Thoracic aorta (tissue), 2 donors: ENCODE data around the gene CORO1C. TPM values are rescaled to one million over a fixed set of nuclear protein-coding genes. Genes with fewer than 3 reads are reported as not detected.

Experiments
- ATAC-seq: fragments of 150-250 bp; one replicate; pipeline ENCODE4 v1.8.0; 2017; ENCODE audit warnings: low read depth; ENCODE audit not compliant: insufficient number of reproducible peaks, low FRiP score
- DNase-seq: peaks from one replicate; pipeline ENCODE4 v3.0.0-alpha.2; 2020; ENCODE audit warnings: low spot score
- H3K27ac ChIP-seq, 2 donors: fragments of 200-600 bp; sonication (generic); 1 replicate in 1 of 2; 2 replicates in 1 of 2; pipeline ENCODE4 v1.5.1; 2016; ENCODE audit warnings: mild to moderate bottlenecking in 2 of 2, moderate library complexity in 2 of 2
- H3K27me3 ChIP-seq: fragments of 200-600 bp; sonication (generic); replicated peaks from 2 replicates; pipeline ENCODE4 v1.6.0; 2016; ENCODE audit warnings: mild to moderate bottlenecking; ENCODE audit not compliant: insufficient read depth
- H3K36me3 ChIP-seq: fragments of 200-600 bp; sonication (generic); one replicate; pipeline ENCODE4 v1.5.1; 2016
- H3K4me1 ChIP-seq, 2 donors: fragments of 200-600 bp; sonication (generic); 1 replicate in 1 of 2; 2 replicates in 1 of 2; pipeline versions ENCODE4 v1.5.1 to v1.6.0; 2016; ENCODE audit warnings: low read depth in 2 of 2, mild to moderate bottlenecking in 1 of 2; ENCODE audit not compliant: control insufficient read depth in 1 of 2
- H3K4me3 ChIP-seq: fragments of 200-600 bp; sonication (generic); 2 replicates; pipeline ENCODE4 v1.5.1; 2016; ENCODE audit warnings: mild to moderate bottlenecking
- H3K9me3 ChIP-seq: fragments of 200-600 bp; sonication (generic); 2 replicates; pipeline ENCODE4 v1.5.1; 2016
- CTCF ChIP-seq: fragments of 200-600 bp; sonication (generic); IDR thresholded peaks from one replicate; pipeline ENCODE4 v1.5.1; 2019; ENCODE audit warnings: antibody characterized with exemption
- total RNA-seq, 2 donors: library from RNA; depleted of rRNA; stranded (reverse); fragments of >200 nt; gene quantifications; one replicate each; pipeline versions ENCODE4 v1.1.0 to v1.2.3, GENCODE V29; 2016

CORO1C gene
- total RNA-seq, 2 donors from 2014 or later = 157 to 208 TPM

GRCh38 chr12:108638141-108638827 is 93.0 kb downstream of the CORO1C start:
- Histone ChIP-seq H3K27me3 (no peaks in the 10 kb centered on the region), H3K4me3 (peak overlapping the region; percentile 35), H3K36me3 (no peaks in the 10 kb centered on the region), H3K4me1 (peaks cover 13 to 29% of the 10 kb centered on the region in 2 donors), H3K9me3 (no peaks in the 10 kb centered on the region), H3K27ac (peak overlapping the region in 1 of 2 donors; percentile 19)
- no peak for TF ChIP-seq CTCF
- ATAC-seq (no peak), DNase-seq (no peak)

GRCh38 chr12:108637222-108637971 is 93.9 kb downstream of the CORO1C start:
- no peak for TF ChIP-seq CTCF
- peaks cover 13 to 29% of the 10 kb centered on the region in 2 donors for H3K4me1 ChIP-seq
- no peaks in the 10 kb centered on the region for H3K9me3 ChIP-seq
- H3K27ac ChIP-seq = no peak overlapping the region
- no peaks in the 10 kb centered on the region for H3K36me3 ChIP-seq
- H3K4me3 ChIP-seq = no peak overlapping the region
- DNase-seq (no peak), ATAC-seq (no peak)
- H3K27me3 ChIP-seq = no peaks in the 10 kb centered on the region

GRCh38 chr12:108635997-108636808 is 95.1 kb downstream of the CORO1C start:
- no peaks in the 10 kb centered on the region for H3K27me3 ChIP-seq
- H3K4me1 ChIP-seq = peaks cover 13 to 20% of the 10 kb centered on the region in 2 donors
- no peak overlapping the region for H3K4me3 ChIP-seq

GRCh38 chr12:108635201-108635996 is 95.9 kb downstream of the CORO1C start:
- H3K27me3 ChIP-seq = no peaks in the 10 kb centered on the region
- DNase-seq (no peak), ATAC-seq (no peak)
- TF ChIP-seq CTCF = no peak
- H3K36me3 ChIP-seq = no peaks in the 10 kb centered on the region
- no peak overlapping the region for H3K4me3 ChIP-seq
- no peaks in the 10 kb centered on the region for H3K9me3 ChIP-seq
- H3K4me1 ChIP-seq = peaks cover 13 to 20% of the 10 kb centered on the region in 2 donors
- no peak overlapping the region for H3K27ac ChIP-seq

More at GRCh38 chr12:108635997-108636808, 95.1 kb downstream of the CORO1C start:
- DNase-seq (no peak), ATAC-seq (no peak)
- no peak for TF ChIP-seq CTCF
- Histone ChIP-seq H3K36me3 (no peaks in the 10 kb centered on the region), H3K9me3 (no peaks in the 10 kb centered on the region), H3K27ac (no peak overlapping the region)
